Endometrial microvascular endothelial cells (primary cell): ENCODE data around the gene RPTN. TPM values are rescaled to one million over a fixed set of nuclear protein-coding genes. Genes with fewer than 3 reads are reported as not detected.

ENCODE experiments used
- in situ Hi-C: cut with HindIII; loops from 2 replicates; pipeline ENCODE4 v1.10.0; 2017; ENCODE audit warnings: low sequenced_read_pairs, low pct_unique_long_range_greater_than_20kb; ENCODE audit errors: inconsistent ontology term
- total RNA-seq: library from RNA; depleted of rRNA; stranded (reverse); fragments of >200 nt; gene quantifications from one replicate; pipeline ENCODE4 v1.2.3, GENCODE V29; 2015; ENCODE audit errors: inconsistent ontology term

RPTN gene
- total RNA-seq, result not detected

GRCh38 chr1:152159144-152159543 lies at the start of gene RPTN:
RPTN (minus strand) TSS chr1:152159228; CDS start chr1:152157889, 1,339 bp downstream.
- in situ Hi-C loops, result no loop called here

GRCh38 chr1:152198982-152199381 lies 40.0 kb upstream of the RPTN start:
- in situ Hi-C loops, result no loop called here

- in situ Hi-C loops, result no loop called here
Measured at GRCh38 chr1:152197361-152197941, 38.4 kb upstream of the RPTN start.

GRCh38 chr1:152191711-152192110 lies 32.7 kb upstream of the RPTN start:
- in situ Hi-C loops, result no loop called here

GRCh38 chr1:152191260-152191659 lies 32.2 kb upstream of the RPTN start:
- in situ Hi-C loops, result no loop called here

GRCh38 chr1:152190589-152190988 lies 31.6 kb upstream of the RPTN start:
- in situ Hi-C loops, result no loop called here

GRCh38 chr1:152189657-152190442 lies 30.8 kb upstream of the RPTN start:
- in situ Hi-C loops, result no loop called here

GRCh38 chr1:152188673-152189591 lies 29.9 kb upstream of the RPTN start:
- in situ Hi-C loops, result no loop called here

GRCh38 chr1:152186556-152187285 lies 27.7 kb upstream of the RPTN start:
- in situ Hi-C loops, result no loop called here

- in situ Hi-C loops, result no loop called here
Measured at GRCh38 chr1:152185544-152186391, 26.7 kb upstream of the RPTN start.

GRCh38 chr1:152182944-152183361 lies 23.9 kb upstream of the RPTN start:
- in situ Hi-C loops, result no loop called here

- in situ Hi-C loops, result no loop called here
Measured at GRCh38 chr1:152182431-152182830, 23.4 kb upstream of the RPTN start.

- in situ Hi-C loops, result no loop called here
Measured at GRCh38 chr1:152179566-152179965, 20.5 kb upstream of the RPTN start.

GRCh38 chr1:152170287-152170905 lies 11.4 kb upstream of the RPTN start:
- in situ Hi-C loops, result no loop called here

GRCh38 chr1:152169366-152170025 lies 10.5 kb upstream of the RPTN start:
- in situ Hi-C loops, result no loop called here

GRCh38 chr1:152168535-152168868 lies 9.5 kb upstream of the RPTN start:
- in situ Hi-C loops, result no loop called here

GRCh38 chr1:152167835-152168534 lies 9.0 kb upstream of the RPTN start:
- in situ Hi-C loops, result no loop called here
